Measurements from ENCODE around the gene SPINK1.
"Not testable (repeated sequence)": the region's sequence is repeated elsewhere in the genome, so short reads cannot be mapped to it uniquely, and the experiment has no call there.

SPINK1 gene

DNA sequence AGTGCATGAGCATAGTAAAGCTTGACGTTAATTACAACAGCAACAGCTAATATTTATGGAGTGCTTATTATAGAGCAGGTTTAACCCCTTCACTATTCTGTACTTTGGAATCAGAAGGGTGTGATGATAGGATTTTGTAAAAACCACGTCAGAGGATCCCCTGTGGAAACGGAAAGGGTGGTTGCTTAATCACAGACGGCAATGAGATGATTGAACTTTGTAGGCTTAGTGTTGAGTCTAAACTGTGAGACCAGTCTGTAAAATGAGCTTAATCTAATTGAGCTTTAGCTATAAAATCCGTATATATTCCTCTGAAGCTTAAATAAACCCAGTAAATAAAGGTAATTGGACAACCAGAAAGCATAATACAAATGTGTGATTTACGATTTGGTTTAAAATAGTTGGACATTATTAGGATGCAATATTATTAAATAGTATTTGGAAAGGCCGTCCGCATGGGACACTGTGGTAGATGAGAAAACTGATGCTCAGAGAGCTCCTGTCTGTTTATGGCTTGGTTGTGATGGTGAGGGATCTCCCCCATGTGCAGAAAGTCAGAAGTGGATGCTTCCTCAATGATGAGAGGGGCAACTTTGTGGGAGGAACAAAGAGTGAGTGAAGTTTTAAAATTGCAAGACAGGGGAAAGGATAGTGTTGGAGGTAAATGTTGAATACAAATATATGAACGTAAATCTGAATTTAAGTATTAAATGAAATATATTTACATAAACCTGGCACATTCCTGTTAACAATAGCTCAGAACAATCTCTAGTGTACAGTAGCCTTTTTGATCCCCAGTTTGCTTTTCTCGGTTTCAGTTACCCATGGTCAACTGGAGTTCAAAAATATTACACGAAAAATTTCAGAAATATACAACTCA, 23.7 kb upstream of the SPINK1 start:
- no peak for DNase-seq (ENCODE audit: low spot score)

DNA sequence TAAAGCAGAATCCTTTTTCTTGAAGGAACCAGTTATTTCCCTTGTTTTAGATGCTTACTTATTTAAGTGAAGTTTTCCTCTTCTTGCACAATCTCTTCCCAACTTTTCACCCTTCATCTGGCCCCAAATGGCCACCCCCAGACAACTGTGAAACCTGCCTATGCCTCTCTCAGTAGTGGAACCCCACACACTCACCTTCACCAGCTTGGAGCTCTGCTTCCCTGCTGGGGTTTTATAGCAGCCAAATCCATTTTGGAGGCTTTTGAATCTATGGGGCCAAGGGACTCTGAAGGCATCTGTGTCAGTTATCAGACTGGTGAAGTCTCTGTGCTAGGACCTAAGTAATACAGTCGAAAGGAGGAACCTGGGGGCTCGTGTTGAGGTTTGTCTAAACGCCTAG, 22.9 kb upstream of the SPINK1 start:
- no peak for DNase-seq (ENCODE audit: low spot score)

DNA sequence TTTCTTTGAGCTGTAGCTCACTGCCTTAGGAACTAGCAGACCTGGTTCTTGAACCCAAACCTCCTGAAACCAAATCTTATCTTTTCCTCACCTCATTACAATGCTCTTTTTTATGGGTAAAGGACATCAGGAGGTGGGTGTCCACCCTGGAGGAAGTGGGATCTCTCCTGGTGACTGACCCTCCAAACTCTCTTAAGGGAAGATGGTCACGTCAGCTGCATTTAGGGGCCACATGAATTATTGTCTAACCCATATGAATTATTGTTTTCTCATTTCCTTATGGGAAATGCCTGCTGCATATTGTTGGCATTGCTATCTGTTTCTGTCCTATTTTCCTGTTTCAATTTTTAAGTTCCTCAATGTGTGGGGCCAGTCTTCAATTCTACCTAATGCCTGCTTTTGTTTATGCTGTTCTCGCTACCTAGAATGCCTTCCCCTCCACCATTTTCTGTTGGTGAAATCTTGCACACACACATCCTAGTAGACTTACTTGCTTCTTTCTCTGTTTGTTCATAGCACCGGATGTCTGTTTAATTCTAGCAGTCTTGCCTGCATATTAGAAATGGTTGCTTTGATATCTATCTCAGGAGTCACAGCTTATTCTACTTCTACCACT, 22.0 kb upstream of the SPINK1 start:
- no peak for DNase-seq (ENCODE audit: low spot score)

DNA sequence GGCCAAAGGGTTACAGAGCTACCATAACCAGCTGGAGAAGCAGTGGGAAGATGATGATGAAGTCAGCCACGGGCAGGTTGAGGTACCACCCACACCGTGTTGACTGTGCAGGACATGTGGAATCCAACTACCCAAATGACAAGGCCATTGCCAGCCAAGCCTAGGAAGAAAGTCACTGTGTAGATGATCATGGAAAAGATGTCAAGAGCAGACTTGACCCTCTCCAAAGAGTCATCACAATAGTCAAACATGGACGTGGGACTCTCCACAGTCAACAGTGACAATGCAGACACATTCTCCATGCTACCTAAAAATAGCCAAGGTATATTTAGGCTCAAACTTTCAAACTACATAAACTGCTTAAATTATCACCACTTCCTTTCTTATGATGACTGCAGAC, 20.9 kb upstream of the SPINK1 start:
- no peak for DNase-seq (ENCODE audit: low spot score)

DNA sequence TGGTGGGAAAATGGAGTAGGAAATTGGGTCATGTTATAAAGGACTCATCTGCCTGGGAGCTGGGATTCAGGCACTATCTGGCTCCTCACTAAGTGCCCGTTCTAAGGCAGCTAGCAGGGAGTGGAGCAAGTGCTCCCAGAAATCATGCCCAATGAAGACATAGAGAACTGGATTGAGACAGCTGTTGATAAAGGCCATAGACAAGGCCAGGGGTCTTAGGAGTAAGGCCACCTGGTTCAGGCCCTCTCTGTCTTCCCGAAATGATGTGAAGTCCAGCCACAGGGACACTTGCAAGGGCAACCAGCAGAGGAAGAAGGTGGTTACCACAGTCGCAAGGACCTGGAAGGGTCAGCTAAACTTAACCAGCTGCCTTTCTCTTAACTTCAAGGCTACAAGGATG, 20.1 kb upstream of the SPINK1 start:
- no peak for DNase-seq (ENCODE audit: low spot score)

DNA sequence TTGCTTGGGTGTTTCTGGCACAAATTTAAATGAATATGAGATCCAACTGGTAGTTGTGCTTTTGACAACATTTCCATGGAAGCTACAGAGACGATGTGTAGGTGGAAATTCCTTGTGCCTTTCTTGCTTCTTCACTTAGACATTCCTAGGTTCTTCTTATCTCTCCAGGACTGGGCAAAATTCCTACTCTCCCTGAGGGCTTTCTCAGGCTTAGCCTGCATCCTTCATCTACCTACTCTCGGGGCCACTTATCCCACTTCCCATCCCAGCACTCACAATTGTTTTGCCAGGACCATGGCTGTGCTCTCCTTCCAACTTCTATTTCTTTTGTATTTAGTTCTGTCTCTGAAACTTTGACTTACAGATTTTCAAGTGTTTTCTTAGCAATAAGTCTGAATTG, 17.8 kb upstream of the SPINK1 start:
- no peak for DNase-seq (ENCODE audit: low spot score)

DNA sequence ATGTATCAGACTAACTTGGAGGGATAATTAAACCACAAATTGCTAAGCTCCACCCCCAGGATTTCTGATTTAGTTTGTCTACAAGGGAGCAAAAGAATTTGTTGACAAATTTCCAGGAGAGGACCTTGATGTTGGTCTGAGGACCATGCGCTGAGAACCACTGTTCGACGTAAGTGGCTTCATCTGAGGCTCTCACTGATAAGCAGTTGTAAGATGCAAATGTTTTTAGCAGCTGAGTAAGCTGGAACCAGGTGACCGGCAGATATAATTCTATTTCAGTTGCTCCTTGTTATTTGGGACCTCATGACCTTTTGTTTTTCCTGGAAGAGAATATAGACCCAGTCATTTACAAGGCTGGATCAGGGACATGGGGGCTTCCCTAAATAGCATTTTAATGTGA, 14.1 kb upstream of the SPINK1 start:
- no peak for DNase-seq (ENCODE audit: low spot score)

DNA sequence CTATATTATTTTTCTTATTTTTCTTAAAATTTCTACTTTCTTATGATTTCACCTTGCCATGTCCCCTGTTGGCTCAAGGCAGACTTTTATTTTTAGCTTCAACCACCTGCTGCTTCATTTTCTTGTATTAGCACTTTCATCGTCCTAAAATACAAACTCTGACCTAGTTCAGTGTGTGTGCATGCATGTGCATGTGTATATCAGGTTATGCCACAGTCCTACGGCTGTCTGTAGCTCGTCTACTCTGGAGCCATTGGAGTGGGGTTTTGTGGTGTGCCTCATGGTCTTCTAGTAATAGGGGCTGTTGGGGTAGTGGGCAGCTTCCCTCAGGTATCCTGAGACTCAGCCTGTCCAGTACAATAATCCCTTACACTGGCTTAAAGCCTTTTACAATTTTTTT, 13.4 kb upstream of the SPINK1 start:
- DNase-seq (ENCODE audit: low spot score) = no peak

DNA sequence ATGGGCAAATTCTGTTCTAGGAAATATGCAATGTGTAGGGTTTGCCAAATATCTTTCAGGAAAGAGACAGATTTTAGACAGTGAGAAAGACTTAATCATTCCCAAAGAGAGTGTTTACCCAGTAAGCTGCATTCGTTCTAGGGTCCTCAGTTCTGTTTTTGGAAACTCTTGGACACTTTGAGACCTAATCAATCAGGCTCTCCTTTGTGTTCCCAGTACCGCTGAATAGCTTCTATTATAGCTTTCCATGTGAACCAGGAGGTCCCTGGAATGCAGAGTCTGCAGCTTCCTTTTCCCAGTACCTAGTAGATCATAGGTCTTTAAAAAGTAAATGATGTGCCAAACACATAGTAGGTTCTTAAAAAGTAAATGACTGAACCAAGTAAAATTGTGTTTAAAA, 11.4 kb upstream of the SPINK1 start:
- no peak for DNase-seq (ENCODE audit: low spot score)

DNA sequence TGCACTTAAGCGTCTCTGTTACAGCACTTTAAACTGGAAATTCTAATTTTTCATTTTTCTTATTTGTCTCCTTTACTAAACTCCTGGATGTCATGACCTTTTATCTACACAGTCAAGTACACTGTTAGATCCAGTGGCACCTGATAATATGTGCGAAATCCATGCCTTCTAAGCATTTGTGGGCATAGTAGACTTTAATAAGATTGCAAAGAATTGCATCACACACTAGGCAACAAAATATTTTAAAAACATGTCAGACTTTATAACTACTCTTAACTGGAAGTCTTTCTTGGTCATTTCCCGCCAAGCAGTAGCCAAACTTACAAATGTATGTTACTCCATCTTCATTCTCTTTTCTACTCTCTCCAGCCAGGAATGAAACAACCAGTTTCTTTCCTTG, 5.0 kb upstream of the SPINK1 start:
- no peak for DNase-seq (ENCODE audit: low spot score)

DNA sequence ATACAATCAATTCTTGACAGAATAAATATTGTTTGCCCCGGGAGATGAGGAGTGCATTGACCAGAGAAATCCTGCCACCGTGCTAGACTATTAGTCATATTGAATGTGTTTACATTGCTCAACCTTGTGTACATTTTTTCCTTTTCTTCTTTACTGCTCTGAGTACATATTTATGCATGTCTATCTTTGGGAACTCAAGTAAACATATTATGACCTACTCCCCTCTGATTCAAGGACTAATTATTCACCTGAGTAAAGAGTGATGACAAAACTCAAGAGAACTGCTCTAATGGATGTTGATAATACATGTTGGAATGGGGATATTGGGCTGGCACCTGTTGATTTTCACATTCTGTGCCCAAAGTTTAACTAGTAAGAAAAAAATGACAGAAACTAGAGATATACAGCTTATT, 3.9 kb upstream of the SPINK1 start:
- no peak for DNase-seq (ENCODE audit: low spot score)

DNA sequence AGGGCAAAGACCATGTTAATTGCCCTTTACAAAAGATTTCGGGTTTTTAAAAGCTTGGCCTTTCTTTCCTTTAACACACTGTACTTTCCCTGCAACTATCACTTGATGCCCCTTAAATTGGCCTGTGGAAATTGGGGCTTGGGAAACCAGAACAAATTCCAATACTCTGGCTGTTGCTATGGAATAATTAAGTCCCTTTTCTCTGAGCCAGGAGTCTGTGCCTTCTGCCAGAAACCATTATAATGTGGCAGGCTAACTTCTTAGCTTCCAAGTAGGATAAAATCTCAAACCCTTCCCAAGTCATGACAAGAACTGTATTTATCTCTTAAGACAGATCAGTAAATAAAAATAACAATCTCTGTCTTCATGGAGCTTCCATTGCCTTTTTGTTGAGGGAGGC, 1.1 kb upstream of the SPINK1 start:
- no peak for DNase-seq (ENCODE audit: low spot score)

DNA sequence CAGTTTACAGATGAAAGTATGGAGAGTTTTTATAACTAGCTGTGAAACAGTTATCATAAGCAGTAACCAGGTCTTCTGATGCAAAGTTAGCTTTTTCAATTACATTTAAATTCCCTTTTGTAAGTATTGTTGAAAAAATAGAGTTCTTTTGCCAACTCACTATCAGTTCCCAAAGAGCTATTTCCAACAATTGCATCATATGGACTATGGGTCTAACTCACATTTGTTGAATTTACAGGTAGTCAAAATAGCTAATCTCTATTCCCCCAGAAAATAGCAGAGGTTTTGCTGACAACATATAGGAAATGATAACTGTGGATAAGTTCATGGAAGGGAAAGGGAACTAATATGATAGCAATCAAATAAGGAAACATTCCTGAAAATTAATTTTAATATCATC, 1.4 kb downstream of the SPINK1 start:
- DNase-seq (ENCODE audit: low spot score) = no peak

DNA sequence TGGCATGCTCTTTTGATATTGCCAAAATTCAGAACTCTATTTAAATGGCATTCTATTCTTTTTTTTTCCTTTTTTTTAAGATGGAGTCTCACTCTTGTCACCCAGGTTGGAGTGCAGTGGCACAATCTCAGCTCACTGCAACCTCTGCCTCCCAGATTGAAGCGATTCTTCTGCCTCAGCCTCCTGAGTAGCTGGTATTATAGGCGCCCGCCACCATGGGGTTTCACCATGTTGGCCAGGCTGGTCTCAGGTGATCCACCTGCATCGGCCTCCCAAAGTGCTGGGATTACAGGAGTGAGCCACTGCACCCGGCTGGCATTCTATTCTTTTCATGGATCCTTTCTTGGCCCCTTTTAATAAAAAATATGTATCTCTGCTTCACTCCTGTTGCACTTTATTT, 4.5 kb downstream of the SPINK1 start:
- DNase-seq (ENCODE audit: low spot score) = not testable (repeated sequence)

DNA sequence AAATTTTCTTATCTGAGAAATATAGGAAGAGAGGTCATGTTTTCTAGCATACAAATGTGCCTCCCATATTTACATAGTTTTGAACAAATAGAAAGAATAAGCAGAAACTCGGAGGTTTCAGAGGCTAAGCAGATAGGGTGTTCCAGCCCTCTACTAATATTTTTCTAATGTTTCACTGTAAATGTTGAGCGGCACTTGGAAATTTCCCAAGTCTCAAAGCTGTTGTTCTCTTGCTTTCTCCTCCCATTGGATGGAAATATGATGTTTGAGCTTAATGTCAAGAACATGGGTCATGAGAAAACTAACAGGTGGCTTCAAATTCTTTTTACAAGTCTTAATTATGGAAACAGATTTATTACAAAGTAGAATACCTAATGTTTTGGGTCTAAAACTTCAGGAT, 5.1 kb downstream of the SPINK1 start:
- no peak for DNase-seq (ENCODE audit: low spot score)

DNA sequence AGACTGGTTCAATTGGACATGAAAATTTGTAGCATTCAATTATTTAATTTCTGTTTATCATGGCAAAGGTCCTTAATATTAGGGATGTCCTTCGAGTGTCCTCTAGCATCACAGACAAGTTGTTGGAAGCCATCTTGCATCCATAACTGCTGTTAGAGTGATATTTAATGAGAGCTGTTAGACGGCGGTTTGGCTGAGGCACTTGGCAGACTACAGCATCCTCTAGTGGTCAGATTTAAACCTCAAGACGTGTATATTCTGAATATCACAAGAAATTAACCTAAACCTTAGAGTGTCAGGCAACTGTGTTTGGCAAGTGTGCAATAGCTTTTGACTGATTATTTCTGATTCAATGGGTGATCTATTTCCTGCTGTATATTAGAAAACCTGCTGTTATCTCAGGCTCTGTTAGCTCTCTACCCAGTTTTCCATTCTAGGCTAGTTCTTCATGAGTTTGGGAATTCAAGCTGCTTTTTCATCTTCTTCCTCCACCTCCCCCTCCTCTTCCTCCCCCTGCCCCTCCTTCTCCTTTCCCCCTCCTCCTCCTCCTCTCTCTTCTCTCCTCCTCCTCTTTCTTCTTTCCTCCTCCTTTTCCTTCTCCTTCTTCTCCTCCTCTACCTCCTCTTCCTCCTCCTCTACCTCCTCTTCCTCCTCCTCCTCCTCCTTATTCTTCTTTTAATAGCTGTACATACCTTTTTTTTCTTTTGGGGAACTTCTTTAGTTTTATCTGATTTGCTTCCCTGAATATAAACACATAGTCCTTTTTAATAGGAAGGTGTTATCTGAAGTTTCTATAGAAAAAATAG, 8.6 kb downstream of the SPINK1 start:
- DNase-seq (ENCODE audit: low spot score) = peak; percentile 56

DNA sequence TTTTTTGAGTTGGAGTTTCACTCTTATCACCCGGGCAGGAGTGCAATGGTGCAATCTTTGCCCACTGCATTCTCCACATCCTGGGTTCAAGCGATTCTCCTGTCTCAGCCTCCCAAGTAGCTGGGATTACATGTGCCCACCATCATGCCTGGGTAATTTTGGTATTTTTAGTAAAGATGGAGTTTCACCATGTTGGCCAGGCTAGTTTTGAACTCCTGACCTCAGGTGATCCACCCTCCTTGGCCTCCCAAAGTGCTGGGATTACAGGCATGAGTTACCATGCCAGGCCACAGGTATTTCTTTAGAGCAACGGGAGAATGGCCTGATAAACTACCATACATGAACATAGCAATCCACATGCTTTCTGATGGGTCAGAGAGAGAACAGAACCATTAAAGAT, 9.2 kb downstream of the SPINK1 start:
- DNase-seq (ENCODE audit: low spot score) = not testable (repeated sequence)

DNA sequence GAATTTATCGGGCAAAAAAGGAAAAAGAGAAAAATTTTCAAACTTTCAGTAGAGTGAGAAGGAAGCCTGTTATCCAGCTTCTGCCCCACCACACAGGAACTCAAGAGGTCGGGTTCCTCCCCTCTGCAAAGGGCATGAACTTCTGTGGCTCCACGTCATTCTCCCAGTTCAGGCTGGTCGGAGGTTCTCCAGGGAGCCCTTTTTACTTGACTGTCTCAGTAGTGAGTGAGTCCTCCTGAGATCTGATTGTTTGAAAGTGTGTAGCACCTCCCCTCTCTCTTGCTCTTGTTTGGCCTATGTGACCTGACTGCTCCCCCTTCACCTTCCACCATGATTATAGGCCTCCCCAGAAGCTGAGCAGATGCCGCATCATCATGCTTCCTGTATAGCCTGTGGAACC, 9.7 kb downstream of the SPINK1 start:
- no peak for DNase-seq (ENCODE audit: low spot score)

DNA sequence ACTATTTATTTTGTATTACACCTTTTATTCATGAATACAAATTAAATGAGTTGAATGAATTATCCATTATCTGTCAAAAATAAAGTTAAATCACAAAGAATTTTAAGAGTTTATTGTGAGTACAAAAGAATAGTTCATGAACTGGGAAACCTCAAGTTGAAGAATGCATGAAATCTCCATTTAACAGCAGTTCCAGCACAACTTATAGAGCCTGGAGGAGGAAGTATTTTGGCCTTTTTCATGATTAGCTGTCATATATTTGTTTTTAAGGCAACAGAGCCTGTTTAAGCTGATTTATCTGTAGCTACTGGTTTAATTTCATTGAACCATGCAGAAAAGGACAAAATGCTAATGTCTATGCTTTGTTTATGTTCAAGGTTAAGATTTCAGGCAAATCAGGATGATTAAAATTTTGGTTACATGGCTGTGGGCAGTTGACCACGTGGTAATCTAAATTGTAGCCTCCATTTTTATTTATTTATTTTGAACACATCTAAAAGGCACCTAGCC, 12.2 kb downstream of the SPINK1 start:
- no peak for DNase-seq (ENCODE audit: low spot score)

DNA sequence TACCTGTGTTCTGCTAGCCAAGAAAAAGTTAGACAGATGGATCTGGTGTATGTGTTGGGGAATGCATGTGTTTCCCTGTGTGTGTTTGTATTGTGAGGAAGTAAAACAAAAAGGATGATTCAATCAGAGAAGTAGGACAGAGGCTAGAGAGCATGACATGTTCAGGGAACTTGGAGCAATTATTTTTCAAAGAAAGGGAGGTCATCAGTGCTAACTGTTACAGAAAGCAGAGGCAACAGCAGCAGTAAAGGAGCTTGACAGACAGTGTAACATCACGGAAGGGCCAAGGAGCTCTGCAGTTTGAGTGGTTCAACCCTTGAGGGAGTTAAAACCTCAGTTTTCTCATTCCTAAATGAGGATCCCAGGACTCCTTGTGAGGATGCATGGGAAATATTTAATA, 13.2 kb downstream of the SPINK1 start:
- DNase-seq (ENCODE audit: low spot score) = no peak

DNA sequence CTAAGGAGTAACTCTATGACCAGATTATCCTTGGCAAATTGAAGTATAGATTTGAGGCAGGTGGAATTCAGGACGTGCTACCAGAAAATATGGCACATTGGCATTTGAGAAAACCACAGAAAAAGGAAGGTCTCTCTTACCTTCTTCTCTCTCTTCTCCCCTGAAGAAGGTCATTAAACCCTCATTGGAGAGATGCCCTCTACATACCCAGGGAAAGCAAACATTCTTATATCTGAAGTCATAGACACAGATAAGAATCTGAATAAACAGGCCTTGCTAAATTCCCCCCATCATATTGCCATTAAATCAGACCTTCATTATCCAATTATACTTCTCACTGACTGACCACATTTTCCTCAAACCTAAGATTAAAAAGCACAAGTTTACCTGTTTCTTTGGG, 17.8 kb downstream of the SPINK1 start:
- DNase-seq (ENCODE audit: low spot score) = no peak

DNA sequence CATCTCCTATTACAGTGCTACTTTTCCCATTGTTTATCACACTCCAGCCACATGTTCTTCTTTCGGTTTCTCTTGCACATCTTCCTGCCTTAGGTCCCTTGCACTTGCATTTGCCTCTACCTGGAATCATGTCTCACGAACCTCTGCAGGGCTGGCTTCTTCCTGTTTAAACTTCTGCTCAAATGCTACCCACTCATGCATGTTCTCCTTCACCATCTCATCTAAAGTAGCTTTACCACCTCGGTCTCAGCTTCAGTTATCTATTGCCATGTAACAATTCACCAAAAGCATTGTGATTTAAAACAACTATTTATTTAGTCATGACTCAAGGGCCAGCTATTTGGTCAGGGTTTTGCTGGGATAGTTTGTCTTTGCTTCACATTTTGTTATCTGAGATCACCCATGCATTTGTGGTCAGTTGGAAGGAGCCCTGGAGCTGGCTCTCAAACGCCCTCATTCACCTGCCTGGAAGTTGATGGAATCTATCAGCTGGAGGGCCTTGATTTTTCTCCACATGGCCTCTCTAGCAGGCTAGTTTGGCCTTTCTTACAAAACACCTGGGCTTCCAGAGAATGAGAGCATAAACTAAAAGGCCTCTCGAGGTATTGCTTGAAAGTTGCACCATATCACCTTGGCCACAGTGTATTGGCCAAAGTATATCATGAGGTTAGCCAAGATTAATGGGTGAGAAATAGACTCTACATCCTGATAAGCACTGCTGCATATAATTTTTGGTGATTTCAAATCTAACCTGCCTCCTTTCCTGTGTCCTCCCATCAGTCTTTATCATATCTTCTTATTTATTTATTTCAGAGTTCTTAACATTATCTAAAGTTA, 21.4 kb downstream of the SPINK1 start:
- DNase-seq (ENCODE audit: low spot score) = no peak
